ENCODE results near the gene GPR142. TPM values are rescaled to one million over a fixed set of nuclear protein-coding genes. Genes with fewer than 3 reads are reported as not detected.

The GPR142 gene
- total RNA-seq, 1 donor from 2014 or later = 0.18 TPM

DNA sequence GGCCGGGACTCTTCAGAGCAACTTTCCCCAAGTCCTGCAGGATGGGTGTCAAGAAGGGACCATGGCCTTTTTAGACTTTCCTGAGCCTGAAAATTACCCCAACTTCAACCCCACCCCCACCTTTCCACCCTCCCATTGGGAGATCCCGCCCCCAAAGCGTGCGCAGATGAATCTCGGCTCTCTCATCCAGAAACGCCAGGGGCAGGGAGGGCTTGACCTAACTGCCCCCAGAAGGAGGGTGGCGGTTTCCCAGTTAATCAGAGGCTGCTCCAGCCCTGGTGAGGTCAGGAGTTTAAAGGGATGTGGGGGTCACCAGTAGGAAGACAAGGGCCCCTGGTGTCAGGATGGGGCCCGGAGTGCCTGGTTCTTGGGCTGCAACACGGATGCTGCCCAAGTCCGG is 40.8 kb upstream of the GPR142 start:
- H3K9me3 Mint-ChIP-seq (ENCODE audit: unreplicated experiment) = no peaks in the 10 kb centered on the region
- TF ChIP-seq, protein P1, sequence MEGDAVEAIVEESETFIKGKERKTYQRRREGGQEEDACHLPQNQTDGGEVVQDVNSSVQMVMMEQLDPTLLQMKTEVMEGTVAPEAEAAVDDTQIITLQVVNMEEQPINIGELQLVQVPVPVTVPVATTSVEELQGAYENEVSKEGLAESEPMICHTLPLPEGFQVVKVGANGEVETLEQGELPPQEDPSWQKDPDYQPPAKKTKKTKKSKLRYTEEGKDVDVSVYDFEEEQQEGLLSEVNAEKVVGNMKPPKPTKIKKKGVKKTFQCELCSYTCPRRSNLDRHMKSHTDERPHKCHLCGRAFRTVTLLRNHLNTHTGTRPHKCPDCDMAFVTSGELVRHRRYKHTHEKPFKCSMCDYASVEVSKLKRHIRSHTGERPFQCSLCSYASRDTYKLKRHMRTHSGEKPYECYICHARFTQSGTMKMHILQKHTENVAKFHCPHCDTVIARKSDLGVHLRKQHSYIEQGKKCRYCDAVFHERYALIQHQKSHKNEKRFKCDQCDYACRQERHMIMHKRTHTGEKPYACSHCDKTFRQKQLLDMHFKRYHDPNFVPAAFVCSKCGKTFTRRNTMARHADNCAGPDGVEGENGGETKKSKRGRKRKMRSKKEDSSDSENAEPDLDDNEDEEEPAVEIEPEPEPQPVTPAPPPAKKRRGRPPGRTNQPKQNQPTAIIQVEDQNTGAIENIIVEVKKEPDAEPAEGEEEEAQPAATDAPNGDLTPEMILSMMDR (IDR thresholded peaks at IDR 0.05; ENCODE audit: unreplicated experiment) = no peak
- peaks cover 13% of the 10 kb centered on the region for H3K27me3 Mint-ChIP-seq (ENCODE audit: unreplicated experiment)
- H3K4me1 Mint-ChIP-seq (ENCODE audit: unreplicated experiment) = peaks cover 39% of the 10 kb centered on the region
- peaks cover 7% of the 10 kb centered on the region for H3K36me3 Mint-ChIP-seq (ENCODE audit: low read depth, unreplicated experiment)
- no peak for DNase-seq (ENCODE audit: low spot score)
- H3K4me3 Mint-ChIP-seq (ENCODE audit: unreplicated experiment) = peak overlapping the region; percentile 85
- H3K27ac Mint-ChIP-seq (ENCODE audit: unreplicated experiment) = peak overlapping the region; percentile 61

GRCh38 chr17:74328487-74328886 is 38.8 kb upstream of the GPR142 start:
- peaks cover 10% of the 10 kb centered on the region for H3K36me3 Mint-ChIP-seq (ENCODE audit: low read depth, unreplicated experiment)
- no peak overlapping the region for H3K27ac Mint-ChIP-seq (ENCODE audit: unreplicated experiment)
- H3K27me3 Mint-ChIP-seq (ENCODE audit: unreplicated experiment) = peaks cover 12% of the 10 kb centered on the region
- no peaks in the 10 kb centered on the region for H3K9me3 Mint-ChIP-seq (ENCODE audit: unreplicated experiment)
- DNase-seq (ENCODE audit: low spot score) = no peak
- TF ChIP-seq, protein P1 (IDR thresholded peaks at IDR 0.05; ENCODE audit: unreplicated experiment) = no peak
- H3K4me3 Mint-ChIP-seq (ENCODE audit: unreplicated experiment) = peak overlapping the region; percentile 52
- H3K4me1 Mint-ChIP-seq (ENCODE audit: unreplicated experiment) = peaks cover 51% of the 10 kb centered on the region

DNA sequence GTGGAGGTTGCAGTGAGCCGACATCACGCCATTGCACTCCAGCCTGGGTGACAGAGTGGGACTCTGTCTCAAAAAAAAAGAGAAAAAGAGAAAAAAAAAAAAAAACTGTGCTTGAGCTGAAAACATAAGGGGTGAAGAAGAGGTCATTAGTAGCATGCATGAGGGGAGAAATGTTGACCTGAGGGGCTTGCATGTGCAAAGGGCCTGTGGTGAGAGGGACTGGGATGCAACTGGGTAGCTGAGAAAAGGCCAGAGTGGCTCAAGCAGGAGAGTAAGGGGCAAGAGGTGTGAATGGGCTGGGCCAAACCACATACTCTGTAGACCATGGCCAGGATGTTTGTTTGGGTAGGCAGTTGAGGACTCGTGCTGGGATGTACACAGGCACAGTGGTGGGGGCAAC is 37.9 kb upstream of the GPR142 start:
- no peak for DNase-seq (ENCODE audit: low spot score)
- peak overlapping the region; percentile 8 for H3K4me3 Mint-ChIP-seq (ENCODE audit: unreplicated experiment)
- peaks cover 10% of the 10 kb centered on the region for H3K27me3 Mint-ChIP-seq (ENCODE audit: unreplicated experiment)
- no peak overlapping the region for H3K27ac Mint-ChIP-seq (ENCODE audit: unreplicated experiment)
- H3K9me3 Mint-ChIP-seq (ENCODE audit: unreplicated experiment) = no peaks in the 10 kb centered on the region
- H3K36me3 Mint-ChIP-seq (ENCODE audit: low read depth, unreplicated experiment) = peaks cover 10% of the 10 kb centered on the region
- TF ChIP-seq, protein P1 (IDR thresholded peaks at IDR 0.05; ENCODE audit: unreplicated experiment) = no peak
- H3K4me1 Mint-ChIP-seq (ENCODE audit: unreplicated experiment) = peaks cover 51% of the 10 kb centered on the region

DNA sequence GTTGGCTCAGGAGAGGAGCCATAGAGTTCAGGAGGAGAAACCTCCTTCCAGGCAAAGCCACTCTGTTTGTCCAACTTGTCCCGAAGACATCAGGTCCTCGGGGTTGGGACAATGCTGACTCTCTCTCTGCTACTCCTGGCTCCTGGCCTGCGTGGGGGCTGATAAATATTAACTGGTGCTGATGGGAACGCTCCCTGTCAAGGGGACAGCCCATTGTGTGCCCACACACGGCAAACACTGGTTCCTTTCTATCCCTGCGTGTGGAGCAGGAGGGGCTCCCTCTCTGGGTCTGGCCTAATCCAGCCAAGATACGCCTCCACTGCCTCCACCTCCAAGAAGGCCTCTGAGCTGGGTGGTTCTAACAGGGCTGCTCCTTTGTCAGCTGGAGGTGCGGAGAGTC is 36.9 kb upstream of the GPR142 start:
- H3K4me3 Mint-ChIP-seq (ENCODE audit: unreplicated experiment) = no peak overlapping the region
- H3K27ac Mint-ChIP-seq (ENCODE audit: unreplicated experiment) = no peak overlapping the region
- TF ChIP-seq, protein P1 (IDR thresholded peaks at IDR 0.05; ENCODE audit: unreplicated experiment) = no peak
- peaks cover 10% of the 10 kb centered on the region for H3K36me3 Mint-ChIP-seq (ENCODE audit: low read depth, unreplicated experiment)
- peaks cover 8% of the 10 kb centered on the region for H3K27me3 Mint-ChIP-seq (ENCODE audit: unreplicated experiment)
- no peaks in the 10 kb centered on the region for H3K9me3 Mint-ChIP-seq (ENCODE audit: unreplicated experiment)
- H3K4me1 Mint-ChIP-seq (ENCODE audit: unreplicated experiment) = peaks cover 44% of the 10 kb centered on the region
- DNase-seq (ENCODE audit: low spot score) = no peak

DNA sequence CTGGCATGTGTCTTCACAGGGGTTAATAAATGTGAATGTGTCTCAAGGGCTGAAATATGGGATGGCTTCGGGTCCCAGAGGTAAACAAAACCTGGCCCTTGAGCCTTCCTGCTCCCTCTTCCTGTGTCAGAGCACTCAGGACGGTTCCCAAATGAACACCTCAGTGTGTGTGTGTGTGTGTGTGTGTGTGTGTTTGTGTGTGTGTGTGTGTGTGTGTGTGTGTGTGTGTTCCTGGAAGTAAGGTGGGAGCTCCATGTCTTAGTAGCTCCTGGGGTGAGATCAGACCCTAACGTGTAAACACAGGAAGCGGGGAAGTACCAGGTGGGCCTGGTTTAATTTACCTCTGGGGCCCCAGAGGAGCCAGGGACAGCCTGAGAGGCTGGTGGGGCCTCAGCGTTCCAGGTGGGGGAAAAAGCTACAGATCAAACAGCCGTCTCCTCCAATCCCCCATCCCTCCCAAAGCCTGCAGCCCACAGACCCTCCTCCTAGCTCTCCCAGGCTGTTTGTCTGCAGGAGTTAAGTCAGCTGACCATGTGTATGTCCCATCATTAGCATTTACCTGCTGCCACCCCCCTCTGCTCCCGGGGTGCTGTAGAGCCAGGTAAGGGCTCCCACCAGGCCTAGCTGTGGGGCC is 35.2 kb upstream of the GPR142 start:
- peak overlapping the region; percentile 34 for H3K27ac Mint-ChIP-seq (ENCODE audit: unreplicated experiment)
- H3K4me3 Mint-ChIP-seq (ENCODE audit: unreplicated experiment) = peak overlapping the region; percentile 81
- TF ChIP-seq, protein P1 (IDR thresholded peaks at IDR 0.05; ENCODE audit: unreplicated experiment) = no peak
- peaks cover 15% of the 10 kb centered on the region for H3K36me3 Mint-ChIP-seq (ENCODE audit: low read depth, unreplicated experiment)
- H3K27me3 Mint-ChIP-seq (ENCODE audit: unreplicated experiment) = peaks cover 14% of the 10 kb centered on the region
- H3K4me1 Mint-ChIP-seq (ENCODE audit: unreplicated experiment) = peaks cover 38% of the 10 kb centered on the region
- no peaks in the 10 kb centered on the region for H3K9me3 Mint-ChIP-seq (ENCODE audit: unreplicated experiment)
- no peak for DNase-seq (ENCODE audit: low spot score)

All from endothelial cell (in vitro differentiated cells).